ENCODE measurements around the gene CACNA1D.

Gene CACNA1D

GRCh38 chr3:53612508-53612907 is 118.1 kb downstream of the CACNA1D start:
- no peak for DNase-seq (ENCODE audit: insufficient read length, low spot score)
- no peak for FAIRE-seq
- no peak for TF ChIP-seq CTCF (IDR thresholded peaks at IDR 0.05; ENCODE audit: insufficient read depth, missing control alignments)

DNA sequence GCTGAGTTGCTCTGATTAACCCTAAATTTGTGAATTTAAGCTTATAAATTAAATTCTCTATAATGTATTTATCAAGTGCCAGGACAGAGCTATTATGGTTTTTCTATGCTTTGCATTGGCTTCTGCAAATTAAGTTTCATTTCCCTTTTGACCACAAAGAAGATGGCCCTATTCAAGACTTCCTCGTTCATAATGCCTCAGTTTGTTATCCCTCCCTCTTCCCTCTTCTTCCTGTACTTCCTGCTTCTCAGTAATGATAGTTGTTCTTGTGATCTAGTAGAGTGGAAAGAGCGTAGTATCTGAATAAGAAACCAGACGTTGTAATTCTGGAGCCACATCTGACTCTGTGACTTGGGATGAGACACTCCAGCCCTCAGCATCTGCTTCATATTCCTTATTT is 118.7 kb downstream of the CACNA1D start:
- FAIRE-seq (no peak), DNase-seq (ENCODE audit: insufficient read length, low spot score) (no peak)

DNA sequence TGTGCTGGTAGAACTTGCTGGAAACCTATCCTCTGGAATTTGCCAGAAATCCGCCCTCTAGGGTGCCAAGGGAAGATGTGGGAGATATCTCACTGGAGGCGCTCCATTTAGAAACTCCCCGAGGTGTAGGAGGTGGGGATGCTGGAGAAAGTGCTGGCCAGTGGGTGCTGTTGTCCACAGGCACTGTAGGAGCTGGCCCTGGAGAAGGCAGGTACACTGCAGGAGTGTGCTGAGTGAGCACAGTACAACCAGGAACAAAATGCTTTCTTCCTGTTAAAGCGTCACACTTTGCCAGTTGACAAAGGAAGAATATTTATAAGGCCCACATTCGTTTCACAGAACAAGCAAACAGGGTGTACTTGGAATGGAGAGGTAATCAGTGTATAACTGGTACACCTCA is 119.9 kb downstream of the CACNA1D start:
- DNase-seq (ENCODE audit: insufficient read length, low spot score), result no peak
- no peak for FAIRE-seq
- no peak for TF ChIP-seq CTCF (IDR thresholded peaks at IDR 0.05; ENCODE audit: insufficient read depth, missing control alignments)

More for the DNA sequence above, 118.7 kb downstream of the CACNA1D start:
- no peak for TF ChIP-seq CTCF (IDR thresholded peaks at IDR 0.05; ENCODE audit: insufficient read depth, missing control alignments)

DNA sequence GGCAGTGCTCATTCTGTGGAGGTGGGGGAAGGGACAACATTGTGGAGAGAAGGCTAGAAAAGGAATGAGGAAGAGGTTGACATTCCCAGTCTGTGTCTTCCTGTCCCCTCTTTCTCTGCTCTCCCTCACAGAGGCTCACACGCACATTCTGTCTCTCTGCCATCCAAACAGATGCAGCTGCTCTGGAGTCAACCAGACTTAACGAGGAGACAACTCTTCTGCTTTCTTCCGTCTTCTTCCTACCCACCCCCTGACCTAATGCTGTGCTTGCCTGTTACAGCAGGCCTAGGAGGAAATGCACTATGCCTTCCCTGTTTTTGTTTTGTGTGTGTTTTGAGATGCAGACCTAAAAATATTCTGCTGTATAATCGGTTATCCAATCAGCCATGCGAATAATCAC is 121.9 kb downstream of the CACNA1D start:
- TF ChIP-seq CTCF (IDR thresholded peaks at IDR 0.05; ENCODE audit: insufficient read depth, missing control alignments), result no peak
- DNase-seq (ENCODE audit: insufficient read length, low spot score), result no peak
- no peak for FAIRE-seq

DNA sequence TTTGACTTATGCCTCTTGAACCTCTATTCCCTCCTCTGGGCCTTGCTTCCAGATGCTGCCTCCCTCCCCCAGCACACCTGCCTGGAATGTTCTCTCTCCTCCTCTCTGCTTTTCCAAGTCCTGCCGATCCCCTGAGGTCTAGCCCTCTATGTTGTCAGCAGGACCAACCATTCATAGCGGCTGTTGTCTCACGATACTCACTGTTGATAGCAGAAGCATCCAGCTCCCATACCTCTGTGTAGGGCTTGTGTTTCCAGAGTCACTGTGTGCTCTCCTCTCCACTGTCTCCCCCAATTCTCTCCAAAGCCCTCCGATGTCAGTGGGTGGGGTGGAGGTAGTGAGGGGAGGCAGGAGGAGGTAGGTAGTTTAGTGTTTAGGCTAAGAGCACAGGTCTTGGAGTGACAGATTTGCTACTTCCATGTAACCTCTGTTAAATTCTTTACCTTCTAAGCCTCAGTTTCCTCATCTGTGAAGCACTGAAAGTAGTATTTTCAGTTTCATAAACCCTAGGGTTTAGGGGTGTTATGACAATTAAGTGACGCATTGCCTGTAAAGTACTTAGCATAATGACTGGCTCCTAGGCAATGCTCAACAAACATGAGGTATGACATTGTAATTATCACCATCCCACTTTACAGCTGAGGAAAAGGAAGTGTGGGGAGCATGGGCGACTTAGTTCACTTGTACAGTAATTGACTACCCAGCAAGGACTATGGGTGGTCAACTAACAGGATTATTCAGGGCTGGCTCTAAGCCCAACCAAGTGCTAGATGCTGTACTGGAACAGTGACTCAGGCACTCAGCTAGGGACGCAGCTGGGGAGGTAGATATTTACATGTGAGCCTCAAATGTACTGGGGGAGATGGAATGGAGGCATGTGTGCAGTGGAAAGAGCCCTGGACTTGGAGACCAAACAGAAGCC is 122.8 kb downstream of the CACNA1D start:
- FAIRE-seq (no peak), DNase-seq (ENCODE audit: insufficient read length, low spot score) (no peak)
- TF ChIP-seq CTCF (IDR thresholded peaks at IDR 0.05; ENCODE audit: insufficient read depth, missing control alignments), result no peak

GRCh38 chr3:53617893-53618523 is 123.6 kb downstream of the CACNA1D start:
- no peak for DNase-seq (ENCODE audit: insufficient read length, low spot score)
- no peak for FAIRE-seq
- no peak for TF ChIP-seq CTCF (IDR thresholded peaks at IDR 0.05; ENCODE audit: insufficient read depth, missing control alignments)

DNA sequence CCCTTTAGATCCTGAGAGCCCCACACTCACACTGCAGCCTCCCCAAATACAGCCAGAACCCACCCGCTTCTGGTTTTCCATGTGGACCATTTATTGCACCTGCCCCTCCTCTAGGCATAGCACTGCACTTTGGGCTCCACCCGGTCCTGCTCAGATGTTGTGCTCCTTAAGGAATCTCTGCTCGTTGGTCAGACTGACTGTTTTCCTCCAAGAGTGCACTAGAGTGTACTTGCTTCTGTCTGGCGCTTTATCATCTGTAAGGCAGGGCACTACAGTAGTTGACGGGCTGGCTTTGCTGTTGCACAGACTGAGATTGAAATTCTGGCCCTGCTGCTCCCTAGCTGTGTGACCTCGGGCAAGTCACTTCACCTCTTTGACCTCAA is 124.1 kb downstream of the CACNA1D start:
- DNase-seq (ENCODE audit: insufficient read length, low spot score) (no peak), FAIRE-seq (no peak)
- no peak for TF ChIP-seq CTCF (IDR thresholded peaks at IDR 0.05; ENCODE audit: insufficient read depth, missing control alignments)

Measured in D721Med (cell line).